GM12874 (cell line): ENCODE results near the gene CNPY2.

Source experiments
- TF ChIP-seq, protein P1 (sequence below): IDR thresholded peaks from 2 replicates; pipeline ENCODE4 v1.5.1; 2011; ENCODE audit warnings: low read depth, mild to moderate bottlenecking, control low read depth, low read length, moderate library complexity; ENCODE audit not compliant: insufficient read depth

Gene CNPY2

DNA sequence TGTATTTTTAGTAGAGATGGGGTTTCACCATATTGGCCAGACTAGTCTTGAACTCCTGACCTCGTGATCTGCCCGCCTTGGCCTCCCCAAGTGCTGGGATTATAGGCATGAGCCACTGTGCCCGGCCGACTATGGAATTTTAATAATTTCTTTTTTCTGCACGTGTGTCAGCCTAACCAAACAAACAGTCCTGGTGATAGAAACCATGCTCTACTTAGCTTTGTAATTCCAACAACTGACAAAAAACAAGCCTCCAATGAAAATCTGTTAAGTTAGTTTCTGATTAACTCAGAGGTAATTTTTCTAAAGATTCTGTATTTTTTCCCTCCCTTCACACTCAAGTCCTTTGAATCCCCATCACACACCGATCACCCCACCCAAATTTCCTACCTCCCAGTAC, 33.8 kb downstream of the CNPY2 start:
- TF ChIP-seq, protein P1, sequence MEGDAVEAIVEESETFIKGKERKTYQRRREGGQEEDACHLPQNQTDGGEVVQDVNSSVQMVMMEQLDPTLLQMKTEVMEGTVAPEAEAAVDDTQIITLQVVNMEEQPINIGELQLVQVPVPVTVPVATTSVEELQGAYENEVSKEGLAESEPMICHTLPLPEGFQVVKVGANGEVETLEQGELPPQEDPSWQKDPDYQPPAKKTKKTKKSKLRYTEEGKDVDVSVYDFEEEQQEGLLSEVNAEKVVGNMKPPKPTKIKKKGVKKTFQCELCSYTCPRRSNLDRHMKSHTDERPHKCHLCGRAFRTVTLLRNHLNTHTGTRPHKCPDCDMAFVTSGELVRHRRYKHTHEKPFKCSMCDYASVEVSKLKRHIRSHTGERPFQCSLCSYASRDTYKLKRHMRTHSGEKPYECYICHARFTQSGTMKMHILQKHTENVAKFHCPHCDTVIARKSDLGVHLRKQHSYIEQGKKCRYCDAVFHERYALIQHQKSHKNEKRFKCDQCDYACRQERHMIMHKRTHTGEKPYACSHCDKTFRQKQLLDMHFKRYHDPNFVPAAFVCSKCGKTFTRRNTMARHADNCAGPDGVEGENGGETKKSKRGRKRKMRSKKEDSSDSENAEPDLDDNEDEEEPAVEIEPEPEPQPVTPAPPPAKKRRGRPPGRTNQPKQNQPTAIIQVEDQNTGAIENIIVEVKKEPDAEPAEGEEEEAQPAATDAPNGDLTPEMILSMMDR, result no peak

DNA sequence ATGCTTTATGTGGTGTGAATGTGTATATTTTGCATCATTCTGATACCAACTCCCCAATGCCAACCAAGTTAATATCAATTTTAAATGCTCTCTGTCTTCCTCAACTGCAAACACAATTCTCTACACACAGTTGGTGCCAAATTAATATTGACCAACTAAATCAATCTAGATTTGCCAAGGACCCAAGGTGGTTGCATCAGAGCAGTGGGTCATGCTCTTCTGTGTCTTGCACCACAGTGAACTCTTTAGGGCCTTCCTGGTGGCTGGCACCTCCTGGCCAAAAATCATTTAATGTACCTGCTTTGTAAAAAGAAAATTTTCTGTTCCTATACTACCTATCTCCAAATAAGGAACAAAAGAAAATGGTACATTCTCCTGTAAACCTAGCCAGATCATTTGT, 34.9 kb downstream of the CNPY2 start:
- TF ChIP-seq, protein P1, result no peak

DNA sequence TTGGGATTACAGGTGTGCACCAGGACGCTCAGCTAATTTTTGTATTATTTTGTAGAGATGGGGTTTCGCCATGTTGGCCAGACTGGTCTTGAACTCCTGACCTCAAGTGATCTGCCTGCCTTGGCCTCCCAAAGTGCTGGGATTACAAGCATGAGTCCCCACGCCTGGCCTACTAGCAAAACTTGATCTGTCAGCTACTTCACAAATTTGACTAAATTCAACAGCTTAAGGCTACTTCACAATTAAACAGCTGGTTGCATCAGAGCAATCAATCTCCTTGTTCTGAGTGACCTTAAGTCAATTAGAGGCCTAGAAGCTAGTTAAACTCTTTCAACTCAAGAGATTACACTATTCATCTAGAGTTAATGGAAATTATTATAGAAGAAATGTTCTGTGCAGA, 36.9 kb downstream of the CNPY2 start:
- TF ChIP-seq, protein P1, result no peak

GRCh38 chr12:56274299-56274698, 41.5 kb downstream of the CNPY2 start:
- TF ChIP-seq, protein P1, result no peak

GRCh38 chr12:56271031-56271430, 44.8 kb downstream of the CNPY2 start:
- TF ChIP-seq, protein P1, result peak; percentile 34; the same call in 1 of the 2 replicates

DNA sequence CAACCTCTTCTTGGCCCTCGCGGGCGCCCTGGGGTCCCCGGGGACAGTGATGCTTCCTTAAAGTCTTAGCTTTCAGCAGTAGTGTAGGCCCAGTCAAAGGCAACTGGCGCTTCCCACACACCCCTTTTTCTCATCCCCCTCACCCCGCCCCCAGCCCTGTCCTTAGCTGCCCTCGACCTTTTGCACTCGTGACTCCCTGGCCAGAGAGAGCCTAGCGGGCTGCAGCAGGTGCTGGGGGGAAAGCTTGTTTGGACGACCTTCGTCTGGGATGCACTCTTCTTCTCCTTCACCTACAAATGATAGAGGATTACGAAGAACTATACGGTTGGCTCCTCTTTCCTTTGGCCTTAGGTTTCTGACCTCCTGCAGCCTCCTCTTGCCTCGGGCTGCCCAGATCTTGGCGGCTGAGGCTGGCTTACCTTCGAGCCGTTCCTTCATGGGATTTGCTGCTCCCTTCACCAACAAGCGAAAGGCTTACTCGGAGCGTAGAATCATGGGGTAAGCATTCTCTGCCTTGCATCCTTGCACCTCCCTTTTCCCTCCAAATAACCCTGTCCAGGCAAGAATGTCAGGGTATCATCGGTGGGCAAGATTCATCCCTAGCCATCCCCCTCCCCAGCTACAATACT, 48.2 kb downstream of the CNPY2 start:
- TF ChIP-seq, protein P1, result no peak

GRCh38 chr12:56266693-56267442, 48.9 kb downstream of the CNPY2 start, which contains the start of gene COQ10A:
COQ10A (plus strand) TSS chr12:56266942; CDS start chr12:56267119, 177 bp downstream.
- TF ChIP-seq, protein P1, result peak; percentile 54
